Hippocampal formation (tissue), 2 donors: ENCODE results near the gene NSA2.
"Not testable (repeated sequence)": the region's sequence is repeated elsewhere in the genome, so short reads cannot be mapped to it uniquely, and the experiment has no call there.

Experiments
- DNase-seq, 2 donors: peaks; one replicate each; lab custom pipeline; 2025; lab: John Stamatoyannopoulos, UW

The NSA2 gene

DNA sequence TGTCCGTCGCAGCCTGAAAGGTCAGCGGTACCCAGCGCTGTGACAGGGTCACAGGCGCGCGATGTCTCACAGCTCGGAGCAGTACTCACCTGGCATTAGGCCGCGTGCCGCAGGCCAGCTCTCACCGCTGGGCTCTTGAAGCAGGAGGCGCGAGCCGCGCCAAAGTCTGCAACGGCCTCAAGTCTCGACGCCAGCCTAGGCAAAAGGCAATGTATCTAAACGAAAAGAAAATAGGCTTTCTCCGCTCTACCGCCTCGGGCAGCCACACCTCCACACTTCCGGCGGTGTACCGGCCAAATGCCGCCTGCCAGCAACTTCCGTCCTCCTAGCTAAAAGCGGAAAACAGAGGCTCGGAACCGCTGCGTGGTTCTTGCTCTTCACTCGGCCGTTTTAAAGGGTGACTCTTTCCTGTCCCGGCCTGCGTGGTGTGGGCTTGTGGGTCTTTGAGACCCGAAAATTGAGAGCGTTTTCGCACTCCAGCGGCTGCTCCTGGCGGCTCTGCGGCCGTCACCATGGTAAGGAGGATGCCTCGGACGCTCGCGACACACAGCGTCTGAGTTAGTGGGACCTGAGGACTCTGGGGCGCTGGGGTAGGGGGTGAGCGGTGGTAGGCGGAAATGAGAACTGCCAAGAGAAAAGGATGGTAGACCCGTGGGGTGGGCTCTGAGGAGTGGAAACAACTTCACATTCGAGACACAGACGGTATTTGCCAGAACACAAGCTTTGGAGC is at the start of gene NSA2, which contains the start of gene GFM2:
NSA2 (plus strand) TSS at position 401 of the 730 bp plus-strand sequence; CDS start at position 513, 112 bp downstream.
GFM2 (minus strand) TSS at position 269 of the 730 bp plus-strand sequence. CDS start 3,375 bp downstream, outside the sequence.
- peak; percentile 91 to 92 for DNase-seq

DNA sequence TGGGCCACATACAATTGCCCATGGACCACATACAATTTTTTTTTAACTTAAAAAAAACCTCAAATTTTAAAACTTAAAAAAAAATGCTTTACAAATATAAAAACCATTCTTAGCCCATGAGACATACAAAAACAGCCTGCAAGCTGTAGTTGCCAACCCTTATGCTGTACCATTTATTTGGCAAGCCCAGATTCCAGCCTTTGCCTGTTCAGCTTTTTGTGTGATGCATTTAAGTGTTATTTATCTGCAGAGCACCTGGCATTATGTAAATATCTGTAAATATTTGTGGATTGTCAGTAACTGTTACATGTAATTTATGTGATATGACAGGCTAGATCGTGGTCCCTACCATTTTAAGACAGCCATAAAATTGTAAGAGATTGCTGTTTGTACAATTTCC is 49.5 kb upstream of the NSA2 start:
- no peak for DNase-seq

- DNase-seq: no peak
Observed at GRCh38 chr5:74722271-74722670, 44.8 kb upstream of the NSA2 start.

DNA sequence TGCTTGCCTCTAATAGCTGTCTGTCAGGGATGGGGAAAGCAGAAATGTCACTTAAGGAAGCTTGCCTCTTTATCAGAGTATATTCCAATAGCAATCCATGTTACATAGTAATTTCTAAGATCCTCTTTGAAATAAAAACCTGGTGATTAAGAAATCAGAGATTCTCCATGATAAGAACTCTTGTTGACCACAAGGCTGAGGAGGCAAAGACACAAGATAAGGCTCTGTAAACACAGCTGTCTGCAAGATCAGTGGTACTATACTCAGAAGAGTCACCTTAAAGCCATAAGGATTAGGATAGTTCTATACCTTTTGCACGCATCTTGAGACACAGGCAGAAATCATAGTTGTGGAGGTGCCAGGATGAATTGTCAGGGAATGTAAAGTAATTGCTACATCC is 41.7 kb upstream of the NSA2 start:
- no peak for DNase-seq

DNA sequence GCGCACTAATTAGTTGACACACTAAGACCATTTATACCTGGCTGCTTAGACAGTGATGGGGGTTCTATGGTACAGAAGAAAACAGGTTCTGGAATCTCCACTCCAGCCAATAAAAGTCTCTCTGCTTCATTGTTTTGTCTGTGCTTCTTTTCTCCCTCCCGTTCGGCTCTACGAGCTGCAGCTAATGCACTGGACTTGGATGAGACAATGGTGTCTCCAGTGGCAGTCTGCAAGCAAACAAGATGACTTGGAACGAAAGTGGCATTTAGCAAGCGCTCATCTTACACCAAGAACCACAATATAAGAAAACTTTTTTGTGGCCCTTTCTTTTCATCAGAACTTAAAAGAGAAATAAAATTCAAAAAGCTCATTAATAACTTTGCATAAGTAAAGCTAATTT is 30.3 kb upstream of the NSA2 start:
- DNase-seq: peak; percentile 8 to 28

DNA sequence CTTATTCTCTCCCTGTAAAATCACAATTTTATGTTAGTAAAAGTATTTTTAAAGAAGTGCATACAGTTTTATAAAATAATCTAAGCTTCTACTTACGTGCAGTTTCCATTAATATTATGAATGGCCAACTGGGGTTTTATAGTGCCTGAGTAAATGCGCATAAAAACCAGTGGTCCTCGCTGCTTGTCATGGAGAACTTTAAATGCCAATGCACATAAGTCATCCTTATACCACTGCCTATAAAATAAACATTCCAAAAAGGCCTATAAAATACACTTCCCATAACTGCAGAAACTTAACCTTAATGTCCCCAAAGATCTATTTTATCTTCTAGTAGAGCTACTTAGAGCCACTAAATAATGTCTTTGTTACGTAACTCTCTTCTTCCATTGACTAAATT is 28.6 kb upstream of the NSA2 start:
- DNase-seq: no peak

- not testable (repeated sequence) for DNase-seq
Observed at GRCh38 chr5:74748742-74749141, 18.3 kb upstream of the NSA2 start.

- DNase-seq: no peak
Observed at GRCh38 chr5:74761241-74761640, 5.8 kb upstream of the NSA2 start.

GRCh38 chr5:74762599-74762998 is 4.5 kb upstream of the NSA2 start:
- DNase-seq: no peak

- DNase-seq: no peak
Observed at GRCh38 chr5:74763504-74763903, 3.5 kb upstream of the NSA2 start.

DNA sequence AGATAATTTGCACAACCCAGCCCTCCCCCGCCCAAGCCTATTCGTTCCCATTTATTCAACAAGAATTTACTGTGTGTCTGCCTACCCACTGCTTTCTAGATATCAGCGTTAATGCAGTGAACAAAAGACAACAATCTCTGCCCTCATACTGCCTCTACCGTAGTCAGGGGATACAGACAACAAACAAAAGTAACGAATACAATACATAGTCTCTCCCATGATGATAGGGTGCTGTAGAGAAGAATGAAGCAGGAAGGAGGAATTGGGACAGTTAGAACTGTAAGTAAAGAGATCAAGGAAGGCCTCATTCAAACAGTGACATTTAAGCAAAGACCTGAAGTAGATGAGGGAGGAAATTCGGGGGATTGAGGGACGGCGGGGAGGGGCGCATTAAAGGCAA is 1.8 kb upstream of the NSA2 start:
- DNase-seq: no peak

DNA sequence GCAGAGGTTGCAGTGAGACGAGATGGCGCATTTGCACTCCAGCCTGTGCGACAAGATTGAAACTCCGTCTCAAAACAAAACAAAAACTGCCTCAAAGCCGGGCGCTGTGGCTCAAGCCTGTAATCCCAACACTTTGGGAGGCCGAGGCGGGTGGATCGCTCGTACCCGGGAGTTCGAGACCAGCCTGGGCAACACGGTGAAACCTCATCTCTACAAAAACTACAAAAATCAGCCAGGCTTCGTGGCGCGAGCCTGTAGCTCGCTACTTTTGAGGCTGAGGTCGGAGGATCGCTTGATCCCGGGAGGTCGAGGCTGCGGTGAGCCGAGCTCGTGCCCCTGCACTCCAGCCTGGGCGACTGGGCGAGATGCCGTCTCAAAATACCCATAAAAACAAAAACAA is 1.1 kb upstream of the NSA2 start:
- DNase-seq: no peak

GRCh38 chr5:74766418-74766848 is 616 bp upstream of the NSA2 start:
- DNase-seq: peak in 1 of 2 donors; percentile 75

GRCh38 chr5:74767579-74767913 is 497 bp downstream of the NSA2 start:
- DNase-seq: peak in 1 of 2 donors; percentile 22

GRCh38 chr5:74772359-74772758 is 5.3 kb downstream of the NSA2 start:
- DNase-seq: no peak

DNA sequence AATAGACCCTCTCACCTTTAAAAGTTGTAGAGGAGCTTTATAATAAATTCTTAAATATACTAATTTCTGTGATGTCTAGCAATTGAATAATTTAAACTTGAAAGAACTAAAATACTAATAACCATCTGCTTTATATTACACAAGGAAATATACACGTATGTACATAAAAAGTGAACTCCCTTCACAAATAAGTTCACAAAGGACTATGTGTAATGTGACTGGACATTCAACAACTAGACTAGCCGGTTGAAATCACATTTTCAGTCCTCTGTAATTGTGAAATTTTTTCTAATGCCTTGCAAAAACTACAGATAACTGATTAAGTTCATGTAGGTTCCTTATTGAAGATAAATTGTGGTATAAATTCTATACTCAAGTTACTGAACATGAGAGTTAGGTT is 11.6 kb downstream of the NSA2 start:
- no peak for DNase-seq

- no peak for DNase-seq
Observed at GRCh38 chr5:74786851-74787250, 19.8 kb downstream of the NSA2 start.

DNA sequence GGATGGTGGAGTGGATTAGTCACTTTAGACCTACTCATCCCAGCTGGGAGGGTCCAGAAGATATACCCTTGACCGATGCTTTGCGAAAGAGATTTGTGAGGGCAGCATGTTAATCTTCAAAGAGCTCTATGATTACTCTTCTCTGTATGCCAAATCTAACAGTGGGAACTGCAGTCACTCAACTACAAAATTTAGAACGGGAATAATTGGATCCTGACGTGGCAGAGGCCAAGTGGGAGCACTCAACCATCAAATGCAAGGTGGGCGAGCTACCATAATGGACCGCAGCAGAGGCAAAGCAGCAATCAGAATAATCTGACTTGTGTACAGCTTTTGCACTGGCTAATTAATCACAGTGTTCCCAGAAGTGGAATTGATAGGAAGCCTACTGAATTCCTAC is 20.4 kb downstream of the NSA2 start:
- DNase-seq: no peak

GRCh38 chr5:74791669-74792068 is 24.6 kb downstream of the NSA2 start:
- not testable (repeated sequence) for DNase-seq

DNA sequence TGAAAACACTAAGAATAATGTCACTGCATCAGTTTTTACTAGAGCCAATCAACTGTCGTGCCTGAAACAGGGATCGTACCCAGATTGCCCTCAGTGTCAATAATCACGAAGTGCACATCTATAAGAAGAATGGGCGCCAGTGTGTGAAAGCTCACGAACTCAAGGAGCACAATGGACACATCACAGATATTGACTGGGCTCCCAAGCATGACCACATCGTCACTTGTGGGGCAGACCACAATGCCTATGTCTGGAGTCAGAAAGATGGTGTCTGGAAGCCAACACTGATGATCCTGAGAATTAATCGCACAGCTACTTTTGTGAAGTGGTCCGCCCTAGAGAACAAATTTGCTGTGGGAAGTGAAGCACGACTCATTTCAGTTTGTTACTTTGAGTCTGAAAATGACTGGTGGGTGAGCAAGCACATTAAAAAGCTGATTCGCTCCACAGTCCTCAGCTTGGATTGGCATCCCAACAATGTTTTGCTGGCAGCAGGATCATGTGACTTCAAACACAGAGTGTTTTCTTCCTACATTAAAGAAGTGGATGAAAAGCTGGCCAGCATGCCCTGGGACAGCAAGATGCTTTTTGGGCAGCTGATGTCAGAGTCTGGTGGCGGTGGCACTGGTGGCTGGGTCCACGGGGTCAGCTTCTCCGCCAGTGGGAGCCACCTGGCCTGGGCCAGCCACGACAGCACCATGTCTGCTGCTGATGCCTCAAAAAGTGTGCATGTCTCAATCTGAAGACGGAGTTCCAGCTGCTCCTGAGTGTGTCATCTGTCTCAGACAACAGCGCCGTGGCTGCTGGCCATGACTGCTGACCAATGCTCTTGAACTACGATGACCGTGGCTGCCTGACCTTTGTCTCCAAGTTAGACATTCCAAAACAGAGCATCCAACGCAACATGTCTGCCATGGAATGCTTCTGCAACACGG is 32.2 kb downstream of the NSA2 start:
- DNase-seq: peak; percentile 28 to 54

- no peak for DNase-seq
Observed at GRCh38 chr5:74801197-74801596, 34.1 kb downstream of the NSA2 start.

GRCh38 chr5:74801941-74802340 is 34.9 kb downstream of the NSA2 start:
- no peak for DNase-seq

DNA sequence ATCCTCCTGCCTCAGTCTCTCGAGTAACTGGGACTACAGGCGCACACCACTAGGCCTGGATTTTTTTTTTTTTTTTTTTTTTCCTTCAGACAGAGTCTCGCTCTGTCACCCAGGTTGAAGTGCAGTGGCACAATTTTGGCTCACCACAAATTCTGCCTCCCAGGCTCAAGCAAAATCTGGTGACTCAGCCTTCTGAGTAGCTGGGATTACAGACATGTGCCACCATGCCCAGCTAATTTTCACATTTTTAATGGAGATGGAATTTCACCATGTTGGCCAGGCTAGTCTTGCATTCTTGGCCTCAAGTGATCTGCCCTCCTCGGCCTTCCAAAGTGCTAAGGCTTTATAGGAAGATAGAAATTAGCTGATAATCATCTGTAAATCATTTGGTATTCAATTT is 43.9 kb downstream of the NSA2 start:
- DNase-seq: no peak
